GM19193 (cell line): ENCODE data around the gene GP1BB.

Source experiments
- POLR2A ChIP-seq: IDR thresholded peaks from 4 replicates; pipeline ENCODE4 v1.6.1; 2011; ENCODE audit not compliant: insufficient read depth, insufficient read length; ENCODE audit errors: extremely low read depth

The GP1BB gene

GRCh38 chr22:19717181-19717580, 6.2 kb upstream of the GP1BB start:
- no peak for TF ChIP-seq POLR2A

- no peak for TF ChIP-seq POLR2A
These were observed 5.5 kb upstream of the GP1BB start for GRCh38 chr22:19717691-19718455.

DNA sequence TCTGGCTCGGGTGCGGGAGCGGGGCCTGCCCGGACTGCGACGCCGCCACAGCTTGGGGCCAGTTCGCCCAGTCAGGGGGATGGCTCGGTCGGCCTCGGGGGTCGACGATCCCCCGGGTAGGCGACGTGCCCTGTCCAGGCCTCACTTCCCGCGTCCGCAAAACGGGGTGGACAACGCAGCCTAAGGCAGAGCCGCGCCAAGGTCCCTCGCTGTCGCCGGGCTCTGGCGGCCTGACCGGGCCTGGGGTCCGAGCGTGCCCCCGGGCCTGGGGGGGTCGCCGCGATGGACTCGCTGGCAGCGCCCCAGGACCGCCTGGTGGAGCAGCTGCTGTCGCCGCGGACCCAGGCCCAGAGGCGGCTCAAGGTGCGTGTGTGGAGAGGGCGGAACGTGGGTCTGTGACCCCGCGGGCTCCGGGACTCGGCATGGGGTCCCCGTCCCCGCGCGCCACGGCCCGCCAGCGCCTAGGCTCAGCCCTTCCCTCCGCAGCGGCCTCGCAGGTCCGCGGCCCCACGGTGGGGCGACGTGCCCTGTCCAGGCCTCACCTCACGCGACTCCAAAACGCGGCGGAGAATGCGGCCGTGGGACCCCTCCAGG, 4.8 kb upstream of the GP1BB start:
- TF ChIP-seq POLR2A = no peak

DNA sequence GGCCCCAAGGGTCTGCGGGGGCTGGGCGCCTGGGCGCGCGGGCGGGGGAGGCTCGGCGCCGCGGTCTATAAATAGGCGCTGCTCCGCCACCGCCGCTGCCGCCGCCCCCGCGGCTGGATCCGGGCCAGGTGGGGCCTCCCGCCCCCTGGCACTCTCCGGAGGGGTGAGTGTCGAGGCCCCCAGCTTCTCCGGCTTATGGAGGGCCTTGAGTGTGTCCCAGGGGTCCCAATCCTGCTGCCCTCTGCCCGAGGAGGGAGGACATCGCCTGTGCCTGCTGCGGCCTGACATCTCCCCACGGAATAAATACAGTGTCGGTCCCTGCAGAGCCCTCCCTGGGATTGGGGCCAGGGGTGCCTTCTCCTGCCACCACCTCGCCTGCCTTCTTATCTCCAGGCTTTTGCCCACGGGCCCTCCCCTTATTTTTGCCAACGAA, 4.3 kb upstream of the GP1BB start:
- TF ChIP-seq POLR2A = no peak

- no peak for TF ChIP-seq POLR2A
These were observed 3.8 kb upstream of the GP1BB start for GRCh38 chr22:19719488-19720021.

- TF ChIP-seq POLR2A = no peak
These were observed 3.0 kb upstream of the GP1BB start for GRCh38 chr22:19720150-19720827.

DNA sequence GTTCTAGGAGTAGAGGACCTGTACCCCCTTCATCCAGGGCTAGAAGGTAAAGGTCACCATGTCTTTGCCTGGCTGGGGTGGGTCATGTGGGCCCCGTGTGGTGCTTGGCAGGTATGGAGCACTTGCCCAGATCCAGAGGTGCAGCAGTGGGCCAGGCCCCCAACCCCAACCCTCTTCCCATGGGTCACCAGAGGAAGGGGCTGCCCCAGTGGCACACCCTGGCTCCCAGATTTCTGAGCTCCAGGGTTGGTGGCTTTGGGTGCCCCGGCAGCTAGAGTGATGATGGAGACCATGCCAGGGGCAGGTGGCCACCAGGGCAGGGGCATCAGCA, 2.4 kb upstream of the GP1BB start:
- TF ChIP-seq POLR2A = no peak

DNA sequence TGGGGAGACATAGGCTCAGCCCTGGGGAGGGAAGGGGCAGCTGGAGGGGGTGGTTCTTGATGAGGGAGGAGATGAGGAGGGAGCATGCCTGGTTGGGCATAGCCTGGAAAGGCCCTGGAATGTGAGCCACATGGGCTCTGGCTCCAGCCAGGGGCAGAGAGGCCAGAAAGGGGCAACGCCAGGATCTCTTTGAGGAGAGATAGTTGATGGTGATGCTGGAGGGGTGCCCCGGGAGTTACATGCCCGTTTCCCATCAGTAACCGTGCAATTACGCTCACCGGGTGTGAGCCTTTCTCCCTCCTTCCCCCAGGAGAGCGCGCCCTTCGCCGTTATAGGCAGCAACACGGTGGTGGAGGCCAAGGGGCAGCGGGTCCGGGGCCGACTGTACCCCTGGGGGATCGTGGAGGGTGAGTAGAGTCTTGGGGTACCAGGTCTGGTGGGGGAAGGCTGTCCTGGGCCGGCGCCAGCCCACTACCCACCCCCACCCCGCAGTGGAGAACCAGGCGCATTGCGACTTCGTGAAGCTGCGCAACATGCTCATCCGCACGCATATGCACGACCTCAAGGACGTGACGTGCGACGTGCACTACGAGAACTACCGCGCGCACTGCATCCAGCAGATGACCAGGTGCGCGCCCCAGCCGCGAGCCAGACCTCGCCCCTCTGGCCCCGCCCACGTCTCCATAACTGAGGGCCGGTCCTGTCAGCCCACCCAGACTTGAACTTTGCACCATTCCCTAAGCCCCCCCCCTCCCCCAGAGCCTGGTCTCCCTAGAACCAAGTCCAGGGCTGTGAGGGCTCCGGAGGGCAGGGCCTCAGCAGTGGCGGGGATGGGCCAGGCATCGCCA, 1.8 kb upstream of the GP1BB start:
- TF ChIP-seq POLR2A = no peak

- no peak for TF ChIP-seq POLR2A
These were observed 959 bp upstream of the GP1BB start for GRCh38 chr22:19722178-19722981.

DNA sequence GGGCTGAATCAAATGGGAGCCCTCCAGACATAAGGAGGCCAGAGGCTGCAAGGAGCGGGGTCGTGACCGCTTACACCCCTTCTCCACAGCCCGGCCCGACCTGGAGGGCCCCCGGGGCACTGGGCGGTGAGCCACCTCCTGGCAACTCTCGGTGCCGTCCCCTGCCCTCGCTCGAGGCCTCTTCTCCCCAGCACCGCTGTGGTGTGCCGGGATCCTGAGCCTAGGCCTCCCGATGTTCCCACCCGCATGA, 432 bp upstream of the GP1BB start:
- no peak for TF ChIP-seq POLR2A

GRCh38 chr22:19723983-19724827, 866 bp downstream of the GP1BB start:
- TF ChIP-seq POLR2A = no peak

DNA sequence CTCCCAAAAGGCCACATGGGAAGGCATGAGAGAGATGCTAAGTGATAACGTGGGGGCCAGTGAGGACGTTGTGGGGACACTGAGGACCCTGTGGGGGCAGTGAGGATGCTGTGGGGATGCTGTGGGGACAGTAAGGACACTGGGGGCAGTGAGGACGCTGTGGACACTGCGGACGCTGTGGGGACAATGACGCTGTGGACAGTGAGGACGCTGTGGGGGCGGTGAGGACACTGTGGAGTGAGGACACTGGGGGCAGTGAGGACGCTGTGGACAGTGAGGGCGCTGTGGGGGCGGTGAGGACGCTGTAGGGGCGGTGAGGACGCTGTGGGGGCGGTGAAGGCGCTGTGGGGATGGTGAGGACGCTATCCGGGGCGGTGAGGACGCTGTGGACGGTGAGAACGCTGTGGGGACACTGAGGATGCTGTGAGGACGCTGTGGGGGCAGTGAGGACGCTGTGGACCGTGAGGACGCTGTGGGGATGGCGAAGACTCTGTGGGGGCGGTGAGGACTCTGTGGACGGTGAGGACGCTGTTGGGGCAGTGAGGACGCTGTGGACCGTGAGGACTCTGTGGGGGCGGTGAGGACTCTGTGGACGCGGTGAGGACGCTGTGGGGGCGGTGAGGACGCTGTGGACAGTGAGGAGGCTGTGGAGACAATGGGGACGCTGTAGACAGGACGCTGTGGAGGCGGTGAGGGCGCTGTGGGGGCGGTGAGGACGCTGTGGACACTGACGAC, 1.8 kb downstream of the GP1BB start:
- no peak for TF ChIP-seq POLR2A
